RWPE2 (cell line): ENCODE results near the gene STK16.

ENCODE experiments used
- ATAC-seq: fragments of 200-7000 bp; cut with Tn5 transposase; 3 replicates; pipeline ENCODE4 v1.9.1; 2021; ENCODE audit warnings: low read depth
- DNase-seq: peaks from one replicate; pipeline ENCODE4 v3.0.0-alpha.2; 2020; ENCODE audit warnings: low spot score
- H3K27ac ChIP-seq: fragments of 450-650 bp; 2 replicates; pipeline ENCODE4 v1.5.1; 2017; ENCODE audit warnings: mild to moderate bottlenecking; ENCODE audit not compliant: poor library complexity, severe bottlenecking
- H3K27me3 ChIP-seq: fragments of 250-450 bp; sonication (Bioruptor Pico); 2 replicates; pipeline ENCODE4 v1.5.1; 2021; ENCODE audit warnings: mild to moderate bottlenecking, moderate library complexity; ENCODE audit not compliant: insufficient read depth, poor library complexity, severe bottlenecking
- H3K36me3 ChIP-seq: fragments of 250-450 bp; sonication (Bioruptor Pico); 2 replicates; pipeline ENCODE4 v1.5.1; 2020; ENCODE audit warnings: low read depth, mild to moderate bottlenecking, moderate library complexity
- H3K4me1 ChIP-seq: fragments of 250-450 bp; sonication (Bioruptor Pico); 2 replicates; pipeline ENCODE4 v1.5.1; 2021; ENCODE audit warnings: mild to moderate bottlenecking, moderate library complexity; ENCODE audit not compliant: insufficient read depth, poor library complexity, severe bottlenecking
- H3K4me3 ChIP-seq: fragments of 250-450 bp; sonication (Bioruptor Pico); 2 replicates; pipeline ENCODE4 v1.5.1; 2021; ENCODE audit warnings: mild to moderate bottlenecking, moderate library complexity; ENCODE audit not compliant: severe bottlenecking
- H3K9me3 ChIP-seq: fragments of 250-450 bp; sonication (Bioruptor Pico); 2 replicates; pipeline ENCODE4 v1.5.1; 2021; ENCODE audit warnings: mild to moderate bottlenecking, moderate library complexity; ENCODE audit not compliant: severe bottlenecking
- CTCF ChIP-seq: fragments of 450-650 bp; IDR thresholded peaks from one replicate; pipeline ENCODE4 v1.5.1; 2017; ENCODE audit warnings: mild to moderate bottlenecking, moderate library complexity; ENCODE audit not compliant: poor library complexity, severe bottlenecking

Gene STK16

GRCh38 chr2:219245899-219246230 lies 586 bp downstream of the STK16 start:
- H3K4me3 ChIP-seq: peak overlapping the region; percentile 50
- H3K27ac ChIP-seq: peak overlapping the region; percentile 97
- H3K27me3 ChIP-seq: no peaks in the 10 kb centered on the region
- no peak for ATAC-seq
- peaks cover 34% of the 10 kb centered on the region for H3K36me3 ChIP-seq
- no peak for TF ChIP-seq CTCF
- H3K4me1 ChIP-seq: peaks cover 32% of the 10 kb centered on the region
- no peaks in the 10 kb centered on the region for H3K9me3 ChIP-seq
- no peak for DNase-seq

GRCh38 chr2:219246559-219246958 lies 1.3 kb downstream of the STK16 start:
- peak overlapping the region; percentile 97 for H3K27ac ChIP-seq
- H3K9me3 ChIP-seq: no peaks in the 10 kb centered on the region
- peak overlapping the region; percentile 50 for H3K4me3 ChIP-seq
- H3K4me1 ChIP-seq: peaks cover 39% of the 10 kb centered on the region
- H3K27me3 ChIP-seq: no peaks in the 10 kb centered on the region
- peaks cover 41% of the 10 kb centered on the region for H3K36me3 ChIP-seq
- ATAC-seq: no peak
- no peak for DNase-seq
- no peak for TF ChIP-seq CTCF

GRCh38 chr2:219247678-219248642 lies 2.7 kb downstream of the STK16 start:
- peaks cover 47% of the 10 kb centered on the region for H3K4me1 ChIP-seq
- H3K27ac ChIP-seq: peak overlapping the region; percentile 97
- H3K27me3 ChIP-seq: no peaks in the 10 kb centered on the region
- H3K36me3 ChIP-seq: peaks cover 48% of the 10 kb centered on the region
- no peaks in the 10 kb centered on the region for H3K9me3 ChIP-seq
- no peak for ATAC-seq
- no peak for TF ChIP-seq CTCF
- no peak for DNase-seq
- H3K4me3 ChIP-seq: no peak overlapping the region

- TF ChIP-seq CTCF: no peak
- Histone ChIP-seq H3K9me3 (no peaks in the 10 kb centered on the region), H3K4me3 (no peak overlapping the region), H3K4me1 (peaks cover 47% of the 10 kb centered on the region), H3K27me3 (no peaks in the 10 kb centered on the region), H3K36me3 (peaks cover 48% of the 10 kb centered on the region), H3K27ac (peak overlapping the region; percentile 97)
- no peak for DNase-seq
- ATAC-seq: no peak
Measured at GRCh38 chr2:219248845-219249202, 3.5 kb downstream of the STK16 start.
